Esophagus squamous epithelium (tissue), 4 donors: ENCODE measurements around the gene HLF.

Source experiments
- CTCF ChIP-seq, 6 experiments: fragments of 450-650 bp in 4 of 6; fragments of 200-600 bp in 2 of 6; sonication (generic) in 2 of 6; IDR thresholded peaks; one replicate each; pipeline ENCODE4 v1.5.1; 2016 to 2019; ENCODE audit warnings: antibody characterized with exemption in 6 of 6, mild to moderate bottlenecking in 4 of 6, moderate library complexity in 4 of 6
- POLR2A ChIP-seq, 4 donors: fragments of 450-650 bp; IDR thresholded peaks; one replicate each; pipeline ENCODE4 v1.6.1; 2017; ENCODE audit warnings: antibody characterized with exemption in 4 of 4, mild to moderate bottlenecking in 4 of 4, moderate library complexity in 3 of 4

- no peak for TF ChIP-seq POLR2A (IDR thresholded peaks at IDR 0.05)
- no peak for TF ChIP-seq CTCF (IDR thresholded peaks at IDR 0.05)
Measured at GRCh38 chr17:55350825-55351205, 86.1 kb downstream of the HLF start.
